Medulla oblongata (tissue), 1 donor: ENCODE data around the gene CYLD.

Experiments used
- DNase-seq: peaks from one replicate; pipeline ENCODE4 v3.0.0-alpha.2; 2015; ENCODE audit errors: extremely low spot score

Gene CYLD

DNA sequence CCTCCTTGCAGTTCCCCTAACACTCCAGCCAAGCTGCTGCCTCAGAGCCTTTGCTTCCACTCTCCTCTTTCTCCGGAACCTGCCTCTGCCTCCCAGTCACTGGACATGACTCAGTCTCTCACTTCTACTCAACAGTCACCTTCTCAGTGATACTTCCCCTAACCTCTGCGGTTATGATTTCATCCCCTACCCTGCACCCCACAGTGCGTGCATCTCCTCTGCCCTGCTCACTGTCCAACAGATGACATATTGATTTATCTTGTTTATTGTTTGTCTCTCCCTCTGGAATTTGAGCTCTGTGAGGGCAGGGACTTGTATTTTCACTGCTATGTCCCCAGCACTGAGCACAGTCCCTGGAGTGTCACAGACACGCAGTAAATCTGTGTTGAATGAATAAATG, 100.7 kb downstream of the CYLD start:
- no peak for DNase-seq

DNA sequence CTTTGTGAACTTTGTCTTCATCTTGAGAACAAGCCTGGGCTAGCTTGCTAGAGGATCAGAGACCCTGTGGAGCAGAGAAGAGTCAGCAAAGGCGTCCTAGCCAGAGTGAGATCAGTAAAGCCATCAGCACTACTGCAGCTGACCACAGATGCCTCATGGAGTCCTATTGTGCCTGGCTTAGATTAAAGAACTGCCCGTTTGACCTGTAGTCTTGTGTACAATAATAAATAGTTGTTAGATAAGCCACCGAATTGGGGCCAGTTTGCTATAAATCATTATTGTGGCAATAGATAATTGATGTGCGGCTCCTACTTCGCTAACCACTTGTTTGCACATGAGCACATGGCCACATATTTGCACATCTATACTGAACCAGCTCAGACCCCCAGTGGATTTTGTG, 103.0 kb downstream of the CYLD start:
- no peak for DNase-seq

DNA sequence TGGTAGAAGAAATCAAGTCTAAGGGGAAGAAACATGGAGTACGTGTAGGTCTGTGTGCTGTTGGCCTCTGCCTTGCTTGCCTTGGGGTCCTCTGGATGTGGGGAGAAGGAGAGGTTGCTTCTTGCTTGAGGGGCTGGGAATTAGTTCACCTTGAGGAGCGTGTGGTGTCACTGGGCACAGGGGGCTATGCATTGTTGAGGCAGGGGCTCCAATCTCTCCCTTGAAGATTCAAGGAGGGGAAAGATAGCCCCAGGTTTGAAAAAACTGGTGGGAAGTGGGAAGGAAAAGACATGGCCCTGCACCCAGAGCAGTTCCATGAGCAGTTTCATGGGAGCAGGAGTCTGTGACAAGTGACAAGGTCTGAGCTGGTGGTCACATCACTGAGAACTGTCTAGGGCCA, 103.4 kb downstream of the CYLD start:
- no peak for DNase-seq

DNA sequence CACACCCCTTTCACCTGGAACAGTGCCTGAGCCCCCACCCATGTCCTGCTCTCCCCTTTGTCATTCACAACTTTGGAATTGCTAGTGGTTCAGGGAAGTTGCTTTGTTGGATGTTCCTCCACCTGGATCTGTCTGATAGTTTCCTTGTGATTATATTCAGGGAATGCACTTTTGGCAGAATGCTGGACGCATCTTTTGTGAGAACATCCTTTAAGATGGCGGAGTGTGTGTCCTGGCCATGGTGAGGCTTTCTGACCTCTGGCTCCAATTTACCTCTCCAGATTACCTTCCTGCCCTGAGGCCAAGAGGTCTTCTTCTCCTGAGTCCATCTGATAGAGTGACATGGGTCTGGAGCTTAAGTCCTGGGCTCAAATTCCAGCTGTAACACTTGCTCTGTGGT, 104.6 kb downstream of the CYLD start:
- DNase-seq = no peak

DNA sequence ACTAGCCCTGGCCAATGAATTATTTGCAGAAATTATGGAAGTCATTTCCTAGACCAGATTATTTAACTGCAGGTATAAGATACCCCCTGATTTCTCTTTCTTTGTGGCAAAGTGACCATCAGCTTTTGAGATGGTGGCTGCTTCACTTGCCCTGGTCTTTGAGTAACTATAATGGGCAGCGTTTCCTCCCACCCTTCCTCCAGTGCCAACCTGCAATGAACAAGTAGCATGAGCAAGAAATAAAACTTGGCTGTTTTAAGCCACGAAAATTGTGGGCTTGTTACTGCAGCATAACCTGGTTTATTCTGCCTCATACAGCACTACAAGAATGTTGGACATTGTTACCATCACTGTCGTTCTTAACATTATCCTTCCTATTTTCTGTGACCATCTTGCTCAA, 105.3 kb downstream of the CYLD start:
- DNase-seq = no peak

DNA sequence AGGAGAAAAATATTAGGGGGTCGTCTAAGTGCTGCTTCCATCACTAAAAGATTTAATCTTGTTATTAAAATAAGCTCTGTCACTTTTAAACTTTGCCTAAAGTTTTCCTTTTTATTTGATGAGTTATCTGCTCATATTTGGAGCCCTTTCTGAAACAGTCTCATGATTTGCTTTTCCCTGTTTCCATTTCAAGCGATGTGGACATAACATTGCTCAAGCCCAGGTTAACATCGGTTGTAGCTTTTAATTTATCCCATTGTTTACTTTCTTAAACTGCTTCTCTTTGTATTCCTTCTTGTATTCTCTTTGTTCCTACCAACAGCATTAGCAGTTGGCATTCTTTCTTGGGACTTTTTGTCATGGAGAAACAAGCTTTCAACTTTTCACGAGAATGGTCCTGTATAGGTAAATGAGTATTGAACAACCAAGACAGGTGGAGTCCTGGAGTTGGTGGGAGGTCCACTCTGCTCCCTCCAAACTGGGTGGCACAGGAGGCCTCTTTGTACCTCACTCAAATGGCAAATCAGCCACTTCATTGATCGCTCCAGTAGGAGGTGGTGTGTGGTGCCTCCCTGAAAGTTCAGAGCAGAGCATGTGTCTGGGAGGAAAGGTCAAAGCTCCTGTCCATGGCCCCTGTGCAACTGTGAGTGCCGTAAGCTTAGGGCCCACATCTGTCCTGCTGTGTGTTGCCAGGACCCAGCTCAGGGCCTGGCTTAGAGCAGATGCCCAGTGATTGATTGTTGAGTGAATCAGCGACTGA, 107.0 kb downstream of the CYLD start:
- DNase-seq = no peak
